Gastrocnemius medialis (tissue), 4 donors: ENCODE data around the gene AGPAT3.

Experiments
- CTCF ChIP-seq, 5 experiments: fragments of 450-650 bp in 3 of 5; fragments of 200-600 bp in 2 of 5; sonication (generic) in 2 of 5; IDR thresholded peaks in 4 of 5; conservative IDR thresholded peaks in 1 of 5; 1 replicate in 4 of 5; 2 replicates in 1 of 5; pipeline ENCODE4 v1.5.1; 2016 to 2019; ENCODE audit warnings: antibody characterized with exemption in 5 of 5, mild to moderate bottlenecking in 3 of 5, moderate library complexity in 3 of 5
- POLR2A ChIP-seq, 2 donors: fragments of 450-650 bp; IDR thresholded peaks; one replicate each; pipeline ENCODE4 v1.6.1; 2017; ENCODE audit warnings: antibody characterized with exemption in 2 of 2, mild to moderate bottlenecking in 2 of 2, moderate library complexity in 2 of 2

- TF ChIP-seq CTCF (IDR thresholded peaks at IDR 0.05 in 4 of 5, conservative IDR thresholded peaks at IDR 0.05 in 1 of 5) (no peak), POLR2A (IDR thresholded peaks at IDR 0.05) (no peak)
Observed at GRCh38 chr21:43868461-43868860, 3.4 kb downstream of the AGPAT3 start.
